ENCODE measurements around the gene TLL1.

GRCh38 chr4:165827018-165827417 is 46.0 kb upstream of the TLL1 start:
- TF ChIP-seq CTCF (IDR thresholded peaks at IDR 0.05; ENCODE audit: insufficient read depth, low read length, poor library complexity, severe bottlenecking) (no peak), EZH2phosphoT487 (conservative IDR thresholded peaks at IDR 0.05; ENCODE audit: low read length) (no peak)

All from SU-DHL-6 (cell line).